ENCODE results near the gene KRTAP4-4. TPM values are rescaled to one million over a fixed set of nuclear protein-coding genes. Genes with fewer than 3 reads are reported as not detected.
"Not testable (repeated sequence)": the region's sequence is repeated elsewhere in the genome, so short reads cannot be mapped to it uniquely, and the experiment has no call there.

KRTAP4-4 gene
- total and polyA plus RNA-seq, 4 donors = not detected

DNA sequence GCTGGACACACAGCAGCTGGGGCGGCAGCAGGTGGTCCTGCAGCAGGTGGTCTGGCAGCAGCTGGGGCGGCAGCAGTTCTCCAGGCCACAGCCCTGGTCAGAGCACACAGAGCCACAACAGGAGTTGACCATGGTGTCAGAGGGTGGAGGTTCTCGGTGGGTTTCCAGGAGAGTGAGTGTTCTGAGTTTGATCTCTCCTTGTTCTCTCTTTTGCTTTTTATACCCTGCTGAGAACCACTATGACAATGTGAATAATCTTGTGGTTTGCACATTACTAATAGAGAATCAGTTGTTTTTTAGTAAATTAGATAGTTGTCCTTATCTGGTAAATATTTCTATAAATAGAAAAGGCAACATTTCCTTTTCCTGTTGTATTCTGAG, 36.6 kb downstream of the KRTAP4-4 start, which contains the start of gene KRTAP4-12:
TSS of gene KRTAP4-12 (minus strand) at position 192 of the 381 bp plus-strand sequence. CDS start at position 132, 60 bp downstream.
- 69 to 70% methylated on average over 3 of the region's 3 CpGs for WGBS, 2 donors
- not testable (repeated sequence) for H3K27me3 ChIP-seq (ENCODE audit: control insufficient read depth in 1 of 2, insufficient read depth in 2 of 2, low read length in 1 of 2); ATAC-seq (ENCODE audit: low FRiP score)

GRCh38 chr17:41123292-41123990, 37.1 kb downstream of the KRTAP4-4 start:
- intact Hi-C loops (cut with DNase I); H3K4me1 ChIP-seq (ENCODE audit: control insufficient read depth in 1 of 2, insufficient read depth in 2 of 2, low read length in 2 of 2); H3K27me3 ChIP-seq (ENCODE audit: control insufficient read depth in 1 of 2, insufficient read depth in 2 of 2, low read length in 1 of 2); H3K27ac ChIP-seq (ENCODE audit: low read depth in 1 of 2, low read length in 2 of 2); H3K4me3 ChIP-seq (ENCODE audit: low read length in 2 of 2); H3K36me3 ChIP-seq (ENCODE audit: control insufficient read depth in 1 of 2, insufficient read depth in 2 of 2, low read length in 1 of 2); H3K9me3 ChIP-seq (ENCODE audit: control insufficient read depth, low read length); ATAC-seq (ENCODE audit: low FRiP score); DNase-seq: not testable (repeated sequence)
- WGBS, 2 donors = 76 to 78% methylated on average over 9 to 12 of the region's 12 CpGs

More for the DNA sequence above, 36.6 kb downstream of the KRTAP4-4 start, which contains the start of gene KRTAP4-12:
- H3K36me3 ChIP-seq (ENCODE audit: control insufficient read depth in 1 of 2, insufficient read depth in 2 of 2, low read length in 1 of 2); H3K27ac ChIP-seq (ENCODE audit: low read depth in 1 of 2, low read length in 2 of 2); H3K4me1 ChIP-seq (ENCODE audit: control insufficient read depth in 1 of 2, insufficient read depth in 2 of 2, low read length in 2 of 2); DNase-seq; H3K4me3 ChIP-seq (ENCODE audit: low read length in 2 of 2); intact Hi-C loops (cut with DNase I); H3K9me3 ChIP-seq (ENCODE audit: control insufficient read depth, low read length): not testable (repeated sequence)

- no peak for ATAC-seq (ENCODE audit: low FRiP score)
- 83 to 91% methylated on average over 2 of the region's 2 CpGs for WGBS, 2 donors
- intact Hi-C loops (cut with DNase I) = no loop called here
Measured at GRCh38 chr17:41121742-41122141, 38.8 kb downstream of the KRTAP4-4 start.

DNA sequence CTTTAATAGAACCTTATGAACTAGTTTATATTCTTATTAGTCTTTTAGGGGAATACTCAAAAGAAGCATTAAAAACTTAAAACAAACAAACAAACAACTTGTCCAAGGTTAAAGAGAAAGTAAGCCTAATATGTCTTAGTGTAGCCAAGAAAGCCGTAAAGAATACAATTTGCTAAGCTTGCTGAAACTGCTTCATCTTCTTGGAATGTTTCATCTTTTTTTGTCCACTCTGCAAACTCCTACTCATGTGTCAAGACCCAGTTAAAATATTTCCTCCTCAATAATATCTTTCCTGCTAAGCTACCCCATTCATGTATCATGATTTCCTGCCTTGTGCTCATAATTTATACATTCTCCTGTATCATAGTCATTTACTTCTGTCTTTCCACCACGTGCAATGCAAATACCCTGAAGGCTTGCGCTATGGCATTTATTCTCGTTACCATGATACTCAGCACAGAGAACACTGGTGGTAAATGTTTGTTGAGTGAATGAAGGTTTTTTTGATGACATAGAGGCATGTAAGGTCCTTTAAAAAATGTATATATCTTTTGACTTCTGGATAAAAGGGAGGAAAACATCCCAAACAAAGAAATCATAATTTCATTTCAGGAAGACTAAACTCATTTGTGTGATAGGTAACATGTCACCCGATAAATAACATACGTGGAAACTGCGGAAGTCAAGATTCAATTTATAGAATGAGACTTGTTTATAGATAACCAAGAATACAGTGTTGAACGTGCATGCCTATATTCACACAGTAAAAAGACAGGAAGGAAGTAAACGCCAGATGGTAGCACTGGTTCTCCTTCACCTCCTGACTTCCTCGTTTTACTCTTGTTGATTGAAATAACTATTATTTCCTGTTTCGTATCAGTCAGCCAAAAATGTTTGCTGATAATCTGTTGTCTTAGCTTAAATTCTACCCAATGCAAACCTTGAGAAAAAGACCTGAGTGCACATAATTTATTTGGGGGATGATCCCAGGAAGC, 40.6 kb downstream of the KRTAP4-4 start:
- H3K4me1 ChIP-seq (ENCODE audit: control insufficient read depth in 1 of 2, insufficient read depth in 2 of 2, low read length in 2 of 2); H3K4me3 ChIP-seq (ENCODE audit: low read length in 2 of 2); intact Hi-C loops (cut with DNase I); DNase-seq; H3K36me3 ChIP-seq (ENCODE audit: control insufficient read depth in 1 of 2, insufficient read depth in 2 of 2, low read length in 1 of 2); H3K27me3 ChIP-seq (ENCODE audit: control insufficient read depth in 1 of 2, insufficient read depth in 2 of 2, low read length in 1 of 2); H3K9me3 ChIP-seq (ENCODE audit: control insufficient read depth, low read length); H3K27ac ChIP-seq (ENCODE audit: low read depth in 1 of 2, low read length in 2 of 2); ATAC-seq (ENCODE audit: low FRiP score): not testable (repeated sequence)
- 58 to 64% methylated on average over 11 of the region's 11 CpGs for WGBS, 2 donors

More at GRCh38 chr17:41121742-41122141, 38.8 kb downstream of the KRTAP4-4 start:
- Histone ChIP-seq H3K4me3 (ENCODE audit: low read length in 2 of 2) (no peak overlapping the region), H3K27ac (ENCODE audit: low read depth in 1 of 2, low read length in 2 of 2) (no peak overlapping the region), H3K27me3 (ENCODE audit: control insufficient read depth in 1 of 2, insufficient read depth in 2 of 2, low read length in 1 of 2) (no peaks in the 10 kb centered on the region), H3K4me1 (ENCODE audit: control insufficient read depth in 1 of 2, insufficient read depth in 2 of 2, low read length in 2 of 2) (no peaks in the 10 kb centered on the region), H3K9me3 (ENCODE audit: control insufficient read depth, low read length) (no peaks in the 10 kb centered on the region), H3K36me3 (ENCODE audit: control insufficient read depth in 1 of 2, insufficient read depth in 2 of 2, low read length in 1 of 2) (no peaks in the 10 kb centered on the region)
- no peak for DNase-seq

DNA sequence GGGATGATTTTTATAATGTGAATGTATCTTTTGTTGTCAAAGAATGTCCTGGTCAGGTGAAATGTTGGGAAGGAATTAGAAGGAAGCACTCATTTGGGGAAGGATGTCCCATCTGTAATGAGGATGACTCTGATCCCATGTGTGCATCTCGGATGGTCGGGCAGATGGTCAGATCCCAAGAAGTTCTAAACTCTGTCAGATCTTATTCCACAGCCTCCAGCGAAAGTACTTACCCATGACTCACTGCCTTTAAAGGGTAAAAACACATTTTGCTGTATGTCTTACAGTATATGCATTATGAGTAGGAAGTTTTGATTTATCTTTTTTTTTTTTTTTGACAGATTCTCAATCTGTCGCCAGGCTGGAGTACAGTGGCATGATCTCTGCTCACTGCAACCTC, 41.8 kb downstream of the KRTAP4-4 start:
- WGBS, 2 donors = 83% methylated on average over 4 of the region's 4 CpGs
- H3K9me3 ChIP-seq (ENCODE audit: control insufficient read depth, low read length) = no peaks in the 10 kb centered on the region
- DNase-seq (no peak), ATAC-seq (ENCODE audit: low FRiP score) (no peak)
- no peak overlapping the region for H3K27ac ChIP-seq (ENCODE audit: low read depth in 1 of 2, low read length in 2 of 2)
- no peaks in the 10 kb centered on the region for H3K4me1 ChIP-seq (ENCODE audit: control insufficient read depth in 1 of 2, insufficient read depth in 2 of 2, low read length in 2 of 2)
- intact Hi-C loops (cut with DNase I) = no loop called here
- H3K36me3 ChIP-seq (ENCODE audit: control insufficient read depth in 1 of 2, insufficient read depth in 2 of 2, low read length in 1 of 2) = no peaks in the 10 kb centered on the region
- H3K27me3 ChIP-seq (ENCODE audit: control insufficient read depth in 1 of 2, insufficient read depth in 2 of 2, low read length in 1 of 2) = no peaks in the 10 kb centered on the region
- no peak overlapping the region for H3K4me3 ChIP-seq (ENCODE audit: low read length in 2 of 2)

GRCh38 chr17:41117846-41118386, 42.6 kb downstream of the KRTAP4-4 start, which contains the start of gene KRTAP4-11:
Gene KRTAP4-11, minus strand, starts transcription at chr17:41118373. Its CDS starts 58 bp downstream, at chr17:41118315.
- ATAC-seq (ENCODE audit: low FRiP score); intact Hi-C loops (cut with DNase I); H3K27ac ChIP-seq (ENCODE audit: low read depth in 1 of 2, low read length in 2 of 2); H3K27me3 ChIP-seq (ENCODE audit: control insufficient read depth in 1 of 2, insufficient read depth in 2 of 2, low read length in 1 of 2); H3K4me1 ChIP-seq (ENCODE audit: control insufficient read depth in 1 of 2, insufficient read depth in 2 of 2, low read length in 2 of 2); H3K36me3 ChIP-seq (ENCODE audit: control insufficient read depth in 1 of 2, insufficient read depth in 2 of 2, low read length in 1 of 2); H3K9me3 ChIP-seq (ENCODE audit: control insufficient read depth, low read length); DNase-seq; H3K4me3 ChIP-seq (ENCODE audit: low read length in 2 of 2): not testable (repeated sequence)
- WGBS, 2 donors = 63 to 75% methylated on average over 9 to 10 of the region's 10 CpGs

DNA sequence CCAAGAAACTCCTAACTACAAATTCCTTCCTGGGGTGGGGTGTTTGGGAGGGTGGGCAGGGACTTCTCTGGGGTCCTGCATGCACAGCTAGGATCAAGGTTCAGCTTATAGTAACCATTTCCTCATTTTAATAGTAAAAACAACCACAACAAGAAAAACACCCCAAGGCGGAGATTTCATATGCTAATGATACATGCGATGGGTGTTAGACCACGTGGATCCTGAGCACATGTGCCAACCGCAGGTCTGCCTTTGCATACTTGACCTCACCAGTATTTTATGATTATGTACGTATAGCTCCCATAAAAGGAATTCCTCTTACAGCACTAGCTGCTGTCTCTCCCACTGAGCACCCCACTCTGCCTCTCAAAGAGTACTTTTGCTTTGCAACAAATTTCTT, 44.3 kb downstream of the KRTAP4-4 start:
- H3K4me3 ChIP-seq (ENCODE audit: low read length in 2 of 2) = no peak overlapping the region
- H3K27me3 ChIP-seq (ENCODE audit: control insufficient read depth in 1 of 2, insufficient read depth in 2 of 2, low read length in 1 of 2) = no peaks in the 10 kb centered on the region
- intact Hi-C loops (cut with DNase I) = no loop called here
- no peaks in the 10 kb centered on the region for H3K9me3 ChIP-seq (ENCODE audit: control insufficient read depth, low read length)
- WGBS, 2 donors = 34 to 54% methylated on average over 5 of the region's 5 CpGs
- DNase-seq (no peak), ATAC-seq (ENCODE audit: low FRiP score) (no peak)
- H3K36me3 ChIP-seq (ENCODE audit: control insufficient read depth in 1 of 2, insufficient read depth in 2 of 2, low read length in 1 of 2) = no peaks in the 10 kb centered on the region
- no peak overlapping the region for H3K27ac ChIP-seq (ENCODE audit: low read depth in 1 of 2, low read length in 2 of 2)
- H3K4me1 ChIP-seq (ENCODE audit: control insufficient read depth in 1 of 2, insufficient read depth in 2 of 2, low read length in 2 of 2) = no peaks in the 10 kb centered on the region

GRCh38 chr17:41111151-41111885, 49.2 kb downstream of the KRTAP4-4 start:
- Histone ChIP-seq H3K27me3 (ENCODE audit: control insufficient read depth in 1 of 2, insufficient read depth in 2 of 2, low read length in 1 of 2) (no peaks in the 10 kb centered on the region), H3K9me3 (ENCODE audit: control insufficient read depth, low read length) (peaks cover 1% of the 10 kb centered on the region), H3K27ac (ENCODE audit: low read depth in 1 of 2, low read length in 2 of 2) (no peak overlapping the region), H3K4me3 (ENCODE audit: low read length in 2 of 2) (no peak overlapping the region), H3K4me1 (ENCODE audit: control insufficient read depth in 1 of 2, insufficient read depth in 2 of 2, low read length in 2 of 2) (no peaks in the 10 kb centered on the region), H3K36me3 (ENCODE audit: control insufficient read depth in 1 of 2, insufficient read depth in 2 of 2, low read length in 1 of 2) (no peaks in the 10 kb centered on the region)
- no peak for ATAC-seq (ENCODE audit: low FRiP score)
- WGBS, 2 donors = 71 to 76% methylated on average over 2 of the region's 2 CpGs
- intact Hi-C loops (cut with DNase I) = no loop called here
- DNase-seq = no peak
